Measurements from ENCODE around the gene SLC35F3. TPM values are rescaled to one million over a fixed set of nuclear protein-coding genes. Genes with fewer than 3 reads are reported as not detected.

The SLC35F3 gene
- total RNA-seq, 2 donors from 2014 or later, result 0.24 to 2.4 TPM

DNA sequence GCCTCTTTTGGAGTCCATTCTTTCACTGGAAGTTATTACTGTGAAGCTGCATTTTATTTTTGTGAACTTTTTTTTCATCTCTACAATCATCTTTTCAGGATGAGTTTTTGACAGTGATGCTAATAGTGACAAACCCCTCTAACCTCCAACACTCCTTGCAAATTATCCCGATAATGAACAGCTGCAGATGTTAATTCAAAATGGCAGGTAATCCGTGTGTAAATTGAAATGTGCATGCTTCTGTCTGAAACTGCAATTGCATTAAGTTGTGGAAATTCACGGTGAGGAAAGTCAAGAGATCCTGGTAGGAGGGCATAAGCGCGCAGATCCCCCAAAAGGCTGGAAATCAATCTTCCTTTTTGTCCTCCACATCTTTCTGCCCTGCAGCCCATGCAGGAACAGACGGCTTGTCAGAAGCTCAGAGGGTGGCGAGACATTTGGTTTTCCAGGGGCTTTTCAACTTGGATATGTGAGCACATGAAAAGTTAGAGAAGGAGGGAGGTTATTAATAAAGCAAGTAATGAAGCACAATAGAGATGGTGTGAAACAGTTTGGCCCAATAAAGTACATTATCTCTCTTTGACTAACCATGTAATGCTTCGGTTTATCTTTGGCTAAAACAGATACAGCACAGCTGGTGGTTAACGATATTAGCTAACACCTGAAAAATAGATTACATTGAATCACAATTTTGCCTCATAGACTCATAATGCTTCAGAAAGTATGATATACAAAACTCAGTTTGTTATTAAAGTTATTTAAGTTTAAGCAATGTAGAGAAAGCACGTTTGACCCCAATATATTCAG is 325.3 kb downstream of the SLC35F3 start:
- Mint-ChIP-seq H3K4me1 (ENCODE audit: low read depth) (peaks cover 11% of the 10 kb centered on the region), H3K4me3 (no peak overlapping the region), H3K27me3 (ENCODE audit: low read depth) (peaks cover 32% of the 10 kb centered on the region), H3K36me3 (ENCODE audit: insufficient read depth in 2 of 2) (no peaks in the 10 kb centered on the region), H3K27ac (no peak overlapping the region), H3K9me3 (no peaks in the 10 kb centered on the region)
- ATAC-seq (replicated peaks in 1 of 2) (no peak), DNase-seq (no peak)

DNA sequence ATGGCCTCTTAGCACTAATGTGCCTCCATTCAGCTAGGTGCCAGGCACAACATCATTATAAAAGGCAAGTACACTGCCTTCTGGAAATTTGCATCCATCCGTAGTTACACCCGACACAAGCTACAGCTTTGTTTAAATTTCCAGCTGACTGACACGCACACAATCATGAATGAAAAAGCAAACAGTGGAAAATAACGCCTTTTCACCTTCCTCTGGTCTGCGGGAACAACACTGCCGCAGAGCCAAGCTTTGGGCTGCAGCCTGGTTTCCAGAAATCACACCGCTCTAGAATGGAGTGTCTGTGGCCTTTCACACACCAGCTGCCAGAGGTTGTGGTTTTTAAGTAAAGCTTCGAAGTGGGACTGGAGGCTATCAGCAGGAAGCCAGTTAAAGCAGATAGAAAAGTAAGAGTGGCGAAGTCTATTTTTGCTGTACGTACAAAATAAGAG is 326.0 kb downstream of the SLC35F3 start:
- peaks cover 32% of the 10 kb centered on the region for H3K27me3 Mint-ChIP-seq (ENCODE audit: low read depth)
- ATAC-seq (replicated peaks in 1 of 2), result peak in 1 of 2 donors; percentile 49
- peak overlapping the region; percentile 48 to 62 for H3K4me3 Mint-ChIP-seq
- H3K4me1 Mint-ChIP-seq (ENCODE audit: low read depth), result peaks cover 11% of the 10 kb centered on the region
- no peak for DNase-seq
- H3K36me3 Mint-ChIP-seq (ENCODE audit: insufficient read depth in 2 of 2), result no peaks in the 10 kb centered on the region
- H3K9me3 Mint-ChIP-seq, result no peaks in the 10 kb centered on the region
- H3K27ac Mint-ChIP-seq, result no peak overlapping the region

DNA sequence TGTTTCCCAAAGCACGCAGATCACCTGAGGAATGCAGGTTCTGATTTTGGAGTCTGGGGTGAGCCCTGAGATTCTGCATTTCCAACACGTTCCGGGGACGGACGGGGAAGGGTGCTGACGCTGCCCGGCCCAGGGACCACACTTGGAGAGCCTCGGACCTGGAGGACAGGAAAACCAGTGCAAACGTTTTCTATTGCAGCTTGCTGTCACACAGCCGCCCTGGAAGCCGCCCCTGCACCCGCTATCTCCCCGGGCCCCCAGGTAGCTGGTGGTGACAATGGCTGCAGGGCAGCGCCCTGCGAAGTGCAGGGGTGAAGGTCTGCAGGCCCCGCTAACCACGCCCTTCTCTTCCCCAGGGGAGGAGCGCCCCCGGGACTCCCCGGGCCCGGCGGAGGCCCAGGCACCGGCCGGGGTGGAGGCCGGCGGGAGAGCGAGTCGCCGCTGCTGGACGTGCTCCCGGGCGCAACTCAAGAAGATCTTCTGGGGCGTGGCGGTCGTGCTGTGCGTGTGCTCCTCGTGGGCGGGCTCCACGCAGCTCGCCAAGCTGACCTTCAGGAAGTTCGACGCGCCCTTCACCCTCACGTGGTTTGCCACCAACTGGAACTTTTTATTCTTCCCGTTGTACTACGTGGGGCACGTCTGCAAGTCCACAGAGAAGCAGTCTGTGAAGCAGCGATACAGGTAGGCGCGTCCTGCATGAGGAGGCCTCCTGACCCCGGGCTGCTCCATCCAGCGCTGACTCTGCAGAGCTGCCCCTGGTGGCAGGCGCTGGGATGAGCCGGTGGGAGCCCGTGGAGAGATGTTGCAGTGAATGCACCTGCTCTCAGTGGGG is 326.8 kb downstream of the SLC35F3 start:
- Mint-ChIP-seq H3K27ac (no peak overlapping the region), H3K4me3 (peak overlapping the region in 1 of 2 donors; percentile 62)
- DNase-seq, result peak in 1 of 2 donors; percentile 36

DNA sequence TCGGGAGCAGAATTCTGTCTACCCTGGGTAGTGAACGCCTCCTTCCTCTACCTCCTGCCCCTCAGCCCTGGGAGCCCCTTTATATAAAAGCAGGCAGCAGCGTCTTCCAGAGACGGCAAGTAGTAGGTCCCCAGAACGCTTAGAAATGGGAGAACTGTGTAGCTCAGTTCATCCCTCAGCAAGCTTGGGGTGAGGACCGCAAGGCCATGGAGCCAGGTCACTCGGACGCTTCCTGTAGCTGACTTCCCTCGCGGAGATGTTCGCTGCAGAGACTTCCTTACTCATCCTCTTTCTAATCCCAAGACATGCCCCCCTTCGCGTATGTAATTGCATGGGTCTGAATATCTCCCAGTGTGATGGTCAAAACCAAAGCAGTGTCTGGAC is 327.4 kb downstream of the SLC35F3 start:
- Mint-ChIP-seq H3K36me3 (ENCODE audit: insufficient read depth in 2 of 2) (no peaks in the 10 kb centered on the region), H3K27me3 (ENCODE audit: low read depth) (peaks cover 29% of the 10 kb centered on the region), H3K4me1 (ENCODE audit: low read depth) (peaks cover 11% of the 10 kb centered on the region), H3K27ac (no peak overlapping the region), H3K9me3 (no peaks in the 10 kb centered on the region), H3K4me3 (peak overlapping the region in 1 of 2 donors; percentile 62)
- ATAC-seq (replicated peaks in 1 of 2), result no peak
- no peak for DNase-seq

More for the DNA sequence above, 326.8 kb downstream of the SLC35F3 start:
- Mint-ChIP-seq H3K36me3 (ENCODE audit: insufficient read depth in 2 of 2) (no peaks in the 10 kb centered on the region), H3K4me1 (ENCODE audit: low read depth) (peaks cover 11% of the 10 kb centered on the region), H3K9me3 (no peaks in the 10 kb centered on the region), H3K27me3 (ENCODE audit: low read depth) (peaks cover 32% of the 10 kb centered on the region)
- peak in 1 of 2 donors; percentile 68 for ATAC-seq (replicated peaks in 1 of 2)

DNA sequence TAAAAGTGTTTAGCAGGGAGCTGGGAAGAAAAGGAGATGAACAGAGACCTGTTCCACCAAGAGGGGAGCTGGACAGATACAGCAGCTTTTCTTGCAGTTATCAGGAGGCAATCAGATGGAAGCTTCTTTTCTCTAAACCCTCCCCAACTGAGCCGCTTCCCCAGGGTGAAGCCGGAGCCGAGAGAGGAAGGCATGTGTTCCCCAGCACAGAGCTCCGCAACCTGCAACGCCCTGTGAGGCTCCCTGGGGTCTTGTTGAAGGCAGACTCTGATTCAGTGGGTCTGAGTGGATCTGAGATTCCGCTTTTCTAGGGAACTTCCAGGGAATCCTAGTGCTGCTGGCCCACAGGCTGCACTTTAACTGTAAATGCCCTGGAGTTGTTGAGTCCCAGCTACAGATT is 329.7 kb downstream of the SLC35F3 start:
- Mint-ChIP-seq H3K9me3 (no peaks in the 10 kb centered on the region), H3K4me3 (no peak overlapping the region), H3K4me1 (ENCODE audit: low read depth) (peaks cover 15% of the 10 kb centered on the region), H3K27ac (no peak overlapping the region), H3K36me3 (ENCODE audit: insufficient read depth in 2 of 2) (no peaks in the 10 kb centered on the region), H3K27me3 (ENCODE audit: low read depth) (peaks cover 35% of the 10 kb centered on the region)
- ATAC-seq (replicated peaks in 1 of 2) (no peak), DNase-seq (no peak)

DNA sequence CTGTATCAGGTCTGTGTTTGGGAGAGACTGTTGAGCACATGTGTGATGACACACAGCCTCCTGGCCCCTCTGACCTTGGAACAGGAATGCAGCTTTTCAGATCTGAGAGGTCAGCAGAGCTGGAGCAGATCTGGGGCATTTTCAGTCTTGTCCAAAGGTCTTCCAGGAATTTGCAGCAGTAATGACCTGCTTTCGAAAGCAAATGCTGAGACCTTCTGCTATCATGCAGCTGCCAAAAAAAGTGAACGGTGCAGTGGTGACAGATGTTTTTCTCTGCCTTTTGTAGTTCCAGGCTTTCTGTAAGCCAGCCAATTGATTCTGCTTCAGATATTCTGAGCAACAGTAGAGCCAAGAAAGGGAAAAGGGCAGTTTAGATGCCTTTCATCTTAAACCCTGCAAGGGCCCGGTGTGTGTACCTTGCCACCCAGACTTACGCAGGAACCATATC is 331.0 kb downstream of the SLC35F3 start:
- DNase-seq (no peak), ATAC-seq (replicated peaks in 1 of 2) (no peak)
- H3K27ac Mint-ChIP-seq, result no peak overlapping the region
- H3K9me3 Mint-ChIP-seq, result no peaks in the 10 kb centered on the region
- peaks cover 30% of the 10 kb centered on the region for H3K27me3 Mint-ChIP-seq (ENCODE audit: low read depth)
- peaks cover 10% of the 10 kb centered on the region for H3K4me1 Mint-ChIP-seq (ENCODE audit: low read depth)
- no peak overlapping the region for H3K4me3 Mint-ChIP-seq
- no peaks in the 10 kb centered on the region for H3K36me3 Mint-ChIP-seq (ENCODE audit: insufficient read depth in 2 of 2)

DNA sequence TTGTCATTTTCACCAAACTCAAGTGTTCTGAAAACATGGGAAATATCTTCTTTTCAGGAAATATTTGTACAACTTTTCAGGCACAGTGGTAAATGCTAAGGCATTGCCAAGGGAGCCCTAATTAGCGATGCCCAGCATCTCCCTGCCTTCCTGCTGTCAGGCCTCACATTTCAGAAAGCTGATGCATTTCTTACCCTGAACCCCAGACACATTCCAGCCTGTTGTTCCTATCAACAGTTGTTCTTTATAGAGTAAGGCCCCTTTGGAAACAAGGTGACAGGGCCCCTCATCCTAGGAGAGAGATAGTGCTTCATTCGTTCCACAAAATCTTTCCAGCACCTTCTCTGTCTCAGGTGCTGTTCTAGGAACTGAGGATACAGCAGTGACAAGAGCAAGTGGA is 332.9 kb downstream of the SLC35F3 start:
- peaks cover 4% of the 10 kb centered on the region for H3K4me1 Mint-ChIP-seq (ENCODE audit: low read depth)
- no peak for ATAC-seq (replicated peaks in 1 of 2)
- no peak overlapping the region for H3K4me3 Mint-ChIP-seq
- H3K27ac Mint-ChIP-seq, result no peak overlapping the region
- no peak for DNase-seq
- no peaks in the 10 kb centered on the region for H3K9me3 Mint-ChIP-seq
- peaks cover 22% of the 10 kb centered on the region for H3K27me3 Mint-ChIP-seq (ENCODE audit: low read depth)
- H3K36me3 Mint-ChIP-seq (ENCODE audit: insufficient read depth in 2 of 2), result no peaks in the 10 kb centered on the region

DNA sequence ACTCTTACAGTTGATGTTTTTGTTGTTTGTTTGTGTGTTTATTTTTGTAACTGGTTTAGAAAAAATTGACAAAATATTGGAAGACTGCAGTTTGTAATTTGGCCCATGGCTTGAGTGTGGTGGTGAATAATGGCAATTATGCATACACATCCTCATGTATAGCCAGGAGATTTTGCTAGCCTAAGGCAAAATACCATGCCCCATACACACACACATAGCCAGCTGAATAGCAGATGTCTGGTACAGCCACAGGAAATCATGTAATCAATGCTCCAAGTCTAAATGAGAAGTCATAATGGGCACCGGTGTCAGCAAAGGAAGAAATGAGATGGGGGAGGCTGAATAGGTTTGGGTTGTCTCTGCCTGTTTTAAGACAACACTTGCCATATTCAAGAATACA is 333.6 kb downstream of the SLC35F3 start:
- Mint-ChIP-seq H3K4me3 (no peak overlapping the region), H3K9me3 (no peaks in the 10 kb centered on the region), H3K27ac (no peak overlapping the region), H3K36me3 (ENCODE audit: insufficient read depth in 2 of 2) (no peaks in the 10 kb centered on the region), H3K4me1 (ENCODE audit: low read depth) (peaks cover 4% of the 10 kb centered on the region), H3K27me3 (ENCODE audit: low read depth) (peaks cover 22% of the 10 kb centered on the region)
- ATAC-seq (replicated peaks in 1 of 2) (no peak), DNase-seq (no peak)

DNA sequence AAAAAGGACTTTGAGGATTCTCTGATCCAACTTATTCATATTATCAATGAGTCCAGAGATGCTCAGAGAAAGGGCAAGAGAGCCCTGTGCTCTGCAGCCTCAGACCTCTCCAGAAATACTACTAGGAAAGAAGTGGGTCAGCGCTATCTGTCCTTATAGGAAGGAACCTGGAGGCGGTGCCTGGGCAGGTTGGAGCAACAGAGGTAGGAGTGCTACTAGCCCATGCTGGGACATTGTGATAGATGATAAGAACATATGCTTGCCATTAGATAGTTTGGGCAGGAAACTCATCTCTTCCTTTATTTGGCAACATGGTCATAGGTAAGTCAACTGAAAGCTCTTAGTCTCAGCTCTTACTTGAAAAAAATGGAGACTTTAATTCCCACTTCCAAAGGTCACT is 335.0 kb downstream of the SLC35F3 start:
- no peaks in the 10 kb centered on the region for H3K9me3 Mint-ChIP-seq
- peaks cover 13% of the 10 kb centered on the region for H3K4me1 Mint-ChIP-seq (ENCODE audit: low read depth)
- H3K27ac Mint-ChIP-seq, result no peak overlapping the region
- H3K36me3 Mint-ChIP-seq (ENCODE audit: insufficient read depth in 2 of 2), result no peaks in the 10 kb centered on the region
- no peak overlapping the region for H3K4me3 Mint-ChIP-seq
- ATAC-seq (replicated peaks in 1 of 2) (no peak), DNase-seq (no peak)
- H3K27me3 Mint-ChIP-seq (ENCODE audit: low read depth), result peaks cover 22% of the 10 kb centered on the region

DNA sequence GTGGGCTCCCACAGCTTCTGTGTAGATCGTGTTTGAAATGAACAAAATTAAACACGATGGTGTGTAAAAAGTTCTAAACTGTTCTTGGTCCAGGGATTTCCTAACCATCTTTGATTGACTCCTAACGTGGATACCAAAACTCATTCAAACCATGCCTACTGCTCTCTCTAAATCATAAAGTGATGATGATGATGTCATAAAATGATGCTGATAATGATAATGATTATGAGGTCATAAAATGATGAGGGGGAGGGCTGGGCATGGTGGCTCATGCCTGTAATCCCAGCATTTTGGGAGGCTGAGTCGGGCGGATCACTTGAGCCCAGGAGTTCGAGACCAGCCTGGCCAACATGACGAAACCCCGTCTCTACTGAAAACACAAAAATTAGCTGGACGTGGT is 335.5 kb downstream of the SLC35F3 start:
- Mint-ChIP-seq H3K4me1 (ENCODE audit: low read depth) (peaks cover 17% of the 10 kb centered on the region), H3K36me3 (ENCODE audit: insufficient read depth in 2 of 2) (no peaks in the 10 kb centered on the region), H3K27ac (no peak overlapping the region), H3K9me3 (no peaks in the 10 kb centered on the region), H3K4me3 (no peak overlapping the region), H3K27me3 (ENCODE audit: low read depth) (peaks cover 22% of the 10 kb centered on the region)
- no peak for DNase-seq
- no peak for ATAC-seq (replicated peaks in 1 of 2)

DNA sequence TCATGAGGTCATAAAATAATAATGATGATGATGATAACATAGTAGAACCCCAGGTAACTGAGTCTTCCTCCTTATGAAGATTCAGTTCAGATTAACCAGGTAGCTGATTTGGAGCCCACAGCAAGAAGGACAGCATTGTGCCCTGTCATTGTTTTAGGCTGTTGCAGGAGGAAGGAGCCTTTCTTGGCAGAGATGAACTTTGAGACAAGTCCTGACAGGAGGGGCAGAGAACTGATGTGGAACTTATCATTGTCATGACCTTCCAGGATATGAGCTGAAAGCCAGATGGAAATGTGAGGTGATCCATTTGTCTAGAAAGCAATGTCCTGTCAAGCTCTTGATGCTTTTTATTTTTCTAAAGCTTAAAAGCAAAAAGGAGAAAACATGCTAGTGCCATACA is 336.2 kb downstream of the SLC35F3 start:
- no peak for DNase-seq
- H3K27me3 Mint-ChIP-seq (ENCODE audit: low read depth), result peaks cover 23% of the 10 kb centered on the region
- no peak overlapping the region for H3K27ac Mint-ChIP-seq
- peaks cover 18% of the 10 kb centered on the region for H3K4me1 Mint-ChIP-seq (ENCODE audit: low read depth)
- no peaks in the 10 kb centered on the region for H3K36me3 Mint-ChIP-seq (ENCODE audit: insufficient read depth in 2 of 2)
- no peak overlapping the region for H3K4me3 Mint-ChIP-seq
- no peaks in the 10 kb centered on the region for H3K9me3 Mint-ChIP-seq
- ATAC-seq (replicated peaks in 1 of 2), result no peak

DNA sequence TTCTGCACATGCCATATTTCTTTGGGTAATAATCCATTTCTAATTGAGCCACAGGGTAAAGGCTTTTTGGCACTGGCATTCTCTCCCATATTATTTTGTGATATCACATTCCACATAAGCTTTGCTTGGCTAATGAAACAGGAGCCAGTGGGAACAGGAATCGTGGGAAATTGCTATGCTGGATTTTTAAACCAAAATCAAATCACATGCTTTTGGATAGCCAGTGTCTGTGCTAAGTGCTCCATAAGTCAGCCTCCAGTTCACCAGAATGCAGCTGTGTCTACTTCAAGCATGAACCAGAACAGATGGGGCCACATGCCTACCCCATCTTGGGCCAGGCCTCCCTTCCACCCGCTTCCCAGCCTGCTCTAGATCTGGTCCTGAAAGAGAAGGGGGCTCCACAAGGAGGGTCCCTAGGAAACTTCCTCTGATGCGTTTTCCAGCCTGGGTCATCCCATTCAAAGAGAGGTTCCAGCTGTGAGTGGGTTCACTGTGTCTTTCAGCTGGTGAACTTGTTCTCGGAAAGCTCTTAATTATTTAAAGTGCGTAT is 337.5 kb downstream of the SLC35F3 start:
- H3K36me3 Mint-ChIP-seq (ENCODE audit: insufficient read depth in 2 of 2), result peaks cover 0 to 2% of the 10 kb centered on the region in 2 donors
- ATAC-seq (replicated peaks in 1 of 2), result no peak
- H3K27ac Mint-ChIP-seq, result no peak overlapping the region
- H3K4me1 Mint-ChIP-seq (ENCODE audit: low read depth), result peaks cover 18% of the 10 kb centered on the region
- H3K9me3 Mint-ChIP-seq, result peaks cover 1 to 2% of the 10 kb centered on the region in 2 donors
- H3K27me3 Mint-ChIP-seq (ENCODE audit: low read depth), result peaks cover 34% of the 10 kb centered on the region
- no peak overlapping the region for H3K4me3 Mint-ChIP-seq
- no peak for DNase-seq
